HG03378 (cell line): ENCODE measurements around the gene KAT6B.

Experiments used
- ATAC-seq: cut with Tn5 transposase; IDR thresholded peaks from one replicate; pipeline ENCODE4 v1.9.1; 2021; ENCODE audit warnings: mild to moderate bottlenecking, moderate library complexity; ENCODE audit not compliant: unreplicated experiment

Gene KAT6B

DNA sequence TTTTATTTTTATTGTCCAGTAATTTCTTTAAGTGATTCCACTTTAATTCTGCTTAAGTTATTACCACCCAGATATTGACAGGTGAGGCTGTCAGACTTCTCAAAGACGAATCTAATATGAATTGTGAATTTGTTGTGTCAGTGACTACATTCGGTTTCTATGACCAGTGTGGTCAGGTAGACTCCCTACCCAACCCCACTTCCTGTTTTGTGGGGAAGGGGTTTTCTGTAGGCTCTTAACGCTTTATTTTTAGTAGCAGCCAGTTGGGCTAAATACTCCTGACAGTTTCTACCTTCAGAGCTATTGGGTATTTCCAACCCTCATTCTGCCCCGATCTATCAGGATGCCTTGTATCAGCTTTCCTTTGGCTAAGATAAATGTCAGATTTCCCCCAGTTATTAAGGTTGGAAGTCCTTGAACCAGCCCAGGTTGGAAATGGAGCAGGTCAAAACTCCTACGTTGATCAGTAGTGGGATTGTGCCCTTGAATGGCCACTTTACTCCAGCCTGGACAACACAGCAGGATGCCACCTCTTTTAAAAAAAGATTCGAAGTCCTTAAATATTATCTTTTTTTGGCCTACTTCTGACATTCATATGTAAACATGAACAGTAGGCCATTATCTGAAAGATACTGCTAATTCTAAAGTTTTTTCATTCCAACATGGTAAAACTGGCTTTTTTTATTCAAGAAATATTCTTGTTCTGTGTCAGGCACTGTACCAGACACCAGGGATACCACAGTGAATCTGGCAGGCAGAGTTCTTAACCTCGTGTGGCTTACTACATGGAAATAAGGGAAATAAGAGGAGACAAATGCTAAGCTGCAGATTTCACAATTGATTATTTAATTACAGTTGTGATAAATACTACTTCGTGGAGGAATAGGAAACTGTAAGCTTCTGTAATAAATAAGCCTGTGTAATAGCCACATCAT is 151.8 kb downstream of the KAT6B start:
- peak; percentile 79 for ATAC-seq

DNA sequence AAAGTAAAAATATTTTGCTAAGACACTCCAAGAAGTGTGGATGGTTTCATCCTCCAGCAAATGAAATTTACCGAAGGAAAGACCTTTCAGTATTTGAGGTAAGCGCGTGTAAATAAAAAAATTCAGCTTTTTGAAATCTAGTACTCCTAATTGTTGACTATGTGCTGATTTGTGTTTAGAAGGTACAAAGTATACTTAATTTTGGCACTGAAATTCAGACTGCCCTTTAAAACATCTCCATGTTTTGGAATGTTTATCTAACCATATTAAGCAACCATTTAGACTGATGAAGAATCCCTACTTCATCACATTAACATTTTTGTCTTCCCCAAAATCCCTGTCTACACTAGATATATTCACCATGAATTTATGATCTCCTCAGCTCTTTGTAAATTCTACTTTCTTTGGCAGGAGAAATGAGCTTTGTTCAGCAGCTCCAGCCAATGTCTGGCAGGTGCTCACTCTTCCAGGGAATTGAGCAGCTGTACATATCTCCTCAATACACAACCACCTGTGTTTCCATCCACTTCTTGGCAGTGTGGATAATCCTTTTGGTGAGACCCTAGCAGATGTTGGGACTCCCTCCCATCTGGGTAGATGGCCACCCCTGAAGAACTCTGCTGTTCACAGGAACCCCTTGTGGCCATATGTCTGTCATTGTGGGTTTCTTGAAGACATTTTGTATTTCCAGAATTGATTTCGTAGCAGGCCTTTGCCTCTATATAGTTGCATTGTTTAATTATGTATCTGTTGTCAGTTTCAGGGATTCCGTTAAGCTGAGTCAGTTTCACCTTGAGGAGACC is 155.6 kb downstream of the KAT6B start:
- no peak for ATAC-seq

DNA sequence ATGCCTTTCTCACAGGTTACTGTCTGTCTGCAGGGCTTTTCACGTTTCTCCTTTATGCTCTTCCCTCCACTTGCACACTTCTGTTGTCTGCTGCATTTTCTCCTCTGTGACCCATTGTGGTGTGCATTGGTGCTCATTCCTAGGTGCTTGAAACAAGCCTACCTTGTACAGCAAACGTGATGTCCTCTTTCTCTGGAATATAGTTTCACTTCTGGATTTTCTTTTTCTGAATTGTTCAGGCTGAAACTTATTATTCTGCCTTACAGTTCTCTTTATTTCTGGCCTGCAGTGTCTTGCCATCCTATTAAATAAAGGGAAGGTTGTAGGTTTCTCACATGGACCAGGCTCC is 156.2 kb downstream of the KAT6B start:
- no peak for ATAC-seq

- ATAC-seq: no peak
Measured at GRCh38 chr10:74983383-74983782, 157.0 kb downstream of the KAT6B start.

GRCh38 chr10:74987339-74988053 is 161.1 kb downstream of the KAT6B start:
- ATAC-seq: no peak

GRCh38 chr10:74988054-74988775 is 161.8 kb downstream of the KAT6B start:
- ATAC-seq: no peak

DNA sequence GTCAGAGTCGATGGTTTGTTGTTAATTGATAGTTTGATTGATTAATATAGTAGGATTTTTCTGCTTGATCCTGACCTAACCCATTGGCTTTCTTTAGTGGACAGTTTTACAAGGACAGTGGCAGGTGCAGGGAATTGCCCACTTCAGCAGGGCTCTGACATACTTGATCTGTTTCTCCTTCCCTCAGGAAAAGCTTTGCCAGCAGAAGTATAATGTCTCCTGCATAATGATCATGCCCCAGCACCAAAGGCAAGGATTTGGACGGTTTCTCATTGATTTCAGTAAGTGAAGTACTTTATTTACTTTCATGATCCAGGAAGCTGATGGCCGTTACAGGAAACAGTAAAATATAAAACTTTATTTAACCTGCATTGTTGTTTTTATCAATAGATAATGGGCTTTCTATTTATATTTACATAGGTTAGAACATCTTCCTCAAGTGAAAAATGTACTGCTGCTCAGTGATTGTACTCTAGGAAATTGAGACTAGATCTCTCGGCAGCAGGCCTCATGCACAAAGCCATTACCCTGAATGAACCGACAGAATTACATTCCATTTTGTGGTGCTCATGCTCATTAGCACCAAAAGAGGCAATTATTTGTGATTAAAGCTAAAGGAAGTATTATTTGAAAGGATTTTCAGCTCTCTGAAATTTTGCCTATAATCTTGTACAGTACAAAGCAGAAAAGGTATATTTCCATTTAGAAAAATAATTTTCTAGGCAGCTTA is 162.6 kb downstream of the KAT6B start:
- ATAC-seq: no peak

DNA sequence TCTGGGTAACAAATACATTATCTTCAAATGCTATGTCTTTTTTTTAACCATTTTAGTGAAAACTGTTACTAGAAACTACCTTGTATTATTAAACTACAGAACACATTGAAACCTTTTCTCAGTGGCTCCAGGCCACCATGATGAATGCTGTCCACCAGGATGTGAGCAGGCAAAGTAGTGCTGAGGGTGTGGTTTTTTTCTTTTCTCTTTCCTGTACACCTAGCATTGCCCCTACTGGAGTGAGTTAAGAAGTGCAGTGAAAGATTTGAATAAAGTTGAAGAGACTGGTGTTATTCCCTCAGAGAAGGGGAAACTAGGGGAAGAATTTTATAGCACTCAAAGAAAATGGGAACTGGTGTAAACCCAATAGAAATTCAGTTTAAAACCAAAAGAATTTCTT is 165.0 kb downstream of the KAT6B start:
- no peak for ATAC-seq

DNA sequence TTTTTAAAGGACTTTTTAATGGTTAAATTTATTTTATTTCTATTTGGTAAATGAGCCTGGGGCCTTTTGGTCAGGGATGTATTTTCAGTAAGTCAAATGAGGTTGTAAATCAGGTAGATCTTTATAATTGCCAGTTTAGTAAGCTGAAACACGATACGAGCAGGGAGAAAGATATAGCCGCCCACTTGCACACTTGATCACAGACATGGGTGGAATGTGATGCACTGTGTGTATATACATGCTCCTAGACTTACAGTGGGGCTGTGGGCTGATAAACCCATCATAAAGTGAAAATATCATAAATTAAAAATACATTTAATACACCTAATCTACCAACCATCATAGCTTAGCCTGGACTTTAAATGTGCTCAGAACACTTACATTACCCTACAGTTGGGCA is 165.7 kb downstream of the KAT6B start:
- no peak for ATAC-seq

- no peak for ATAC-seq
Measured at GRCh38 chr10:74993649-74994048, 167.2 kb downstream of the KAT6B start.

DNA sequence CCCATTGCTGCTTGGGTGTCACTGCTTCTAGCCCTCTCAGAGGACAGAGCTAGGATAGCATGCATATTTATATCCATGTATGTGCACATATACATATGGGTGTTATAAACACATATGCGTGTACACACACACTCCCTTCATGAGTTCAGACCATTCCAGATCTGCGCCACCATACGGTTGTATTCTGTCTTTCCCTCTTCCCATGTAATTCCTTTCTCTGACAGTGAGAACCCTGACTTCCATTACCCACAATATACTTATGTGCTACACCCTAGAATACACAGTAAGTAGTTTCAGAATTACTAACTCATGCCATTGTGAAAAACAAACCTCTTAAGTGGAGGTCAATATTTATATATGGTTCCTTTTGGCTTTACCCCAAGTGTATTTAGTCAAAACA is 168.5 kb downstream of the KAT6B start:
- ATAC-seq: peak; percentile 81

- no peak for ATAC-seq
Measured at GRCh38 chr10:74995806-74996205, 169.4 kb downstream of the KAT6B start.

DNA sequence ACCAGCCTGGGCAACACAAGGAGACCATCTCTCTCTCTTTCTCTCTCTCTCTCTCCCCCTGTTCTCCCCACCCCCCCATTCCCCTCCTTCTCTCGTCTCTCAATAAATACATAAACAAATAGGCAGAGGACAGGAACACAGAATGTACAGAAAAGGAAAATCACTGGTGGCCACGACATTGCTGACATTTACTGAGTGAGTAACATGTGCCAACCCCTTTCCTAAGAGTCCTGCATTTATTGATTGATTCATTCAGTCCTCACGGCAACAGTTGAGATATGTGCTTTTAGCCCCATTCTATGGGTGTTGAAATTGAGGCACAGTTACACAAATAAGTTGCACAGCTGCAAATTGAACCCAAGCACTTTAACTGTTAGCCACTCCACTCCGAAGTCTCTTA is 170.8 kb downstream of the KAT6B start:
- no peak for ATAC-seq

- ATAC-seq: peak; percentile 86
Measured at GRCh38 chr10:75000748-75001321, 174.4 kb downstream of the KAT6B start.

GRCh38 chr10:75001715-75002350 is 175.4 kb downstream of the KAT6B start:
- ATAC-seq: no peak

DNA sequence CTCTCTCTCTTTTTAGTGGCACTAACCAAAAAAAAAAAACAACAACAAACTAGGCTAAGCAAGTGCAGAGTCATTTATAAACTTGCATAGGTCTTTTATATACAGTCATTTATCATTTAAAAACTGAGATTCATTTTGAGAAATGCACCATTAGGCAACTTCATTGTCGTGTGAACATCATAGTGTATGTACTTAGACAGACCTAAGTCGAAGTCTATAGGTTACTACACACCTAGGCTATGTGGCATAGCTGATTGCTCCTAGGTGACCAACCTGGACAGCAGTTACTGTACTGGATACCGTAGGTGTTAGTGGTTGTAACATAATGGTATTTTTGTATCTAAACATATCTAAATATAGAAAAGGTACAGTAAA is 175.9 kb downstream of the KAT6B start:
- ATAC-seq: no peak

DNA sequence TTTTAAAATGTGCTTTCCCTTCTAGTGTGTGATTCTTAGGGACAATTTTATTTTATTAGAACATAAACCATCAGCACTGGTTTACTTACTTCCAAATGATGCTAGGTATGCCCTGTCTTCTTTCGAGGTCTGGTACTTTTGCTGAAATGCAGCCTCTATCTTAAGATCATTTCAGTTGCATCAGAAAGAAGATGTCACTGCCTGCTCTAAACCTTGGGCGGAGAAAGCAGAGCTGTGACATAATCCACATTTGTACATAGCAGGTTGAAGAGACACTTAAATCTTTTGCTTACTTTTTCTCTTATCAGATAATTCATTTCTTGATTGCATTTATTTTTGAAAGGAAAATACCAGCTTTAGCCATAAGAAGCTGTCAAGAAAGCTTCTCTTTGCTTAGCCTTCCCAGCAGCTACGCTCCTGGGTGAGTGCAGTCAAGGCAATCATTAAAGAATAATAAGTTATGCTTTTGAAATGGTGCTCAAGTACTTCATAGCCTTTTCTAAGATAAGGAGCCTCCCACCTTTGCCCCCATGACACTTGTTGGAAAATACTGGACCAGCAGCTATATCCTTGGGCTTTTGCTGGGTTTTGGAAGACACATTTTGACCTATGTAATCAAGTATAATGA is 176.7 kb downstream of the KAT6B start:
- no peak for ATAC-seq

GRCh38 chr10:75003891-75004290 is 177.5 kb downstream of the KAT6B start:
- no peak for ATAC-seq

GRCh38 chr10:75007646-75008045 is 181.2 kb downstream of the KAT6B start:
- ATAC-seq: no peak
